Right lung (tissue), 5 donors: ENCODE data around the gene DOCK4. TPM values are rescaled to one million over a fixed set of nuclear protein-coding genes. Genes with fewer than 3 reads are reported as not detected.
A peak's percentile ranks its signal among the peaks of the same experiment; 100 is the strongest.

ENCODE experiments used
- DNase-seq, 2 donors: peaks; one replicate each; pipeline ENCODE4 v3.0.0-alpha.2; 2013
- polyA plus RNA-seq, 5 donors: library from polyadenylated mRNA; unstranded; fragments of 120-200 nt; gene quantifications; one replicate each; pipeline versions ENCODE4 v1.2.1 to v1.2.3, GENCODE V29; 2013; ENCODE audit warnings: inconsistent platforms in 1 of 5, low replicate concordance in 1 of 5; ENCODE audit not compliant: insufficient read length in 5 of 5, insufficient read depth in 1 of 5

DOCK4 gene
- polyA plus RNA-seq, 5 donors, result 33.7 to 57.8 (median 51.7) TPM

DNA sequence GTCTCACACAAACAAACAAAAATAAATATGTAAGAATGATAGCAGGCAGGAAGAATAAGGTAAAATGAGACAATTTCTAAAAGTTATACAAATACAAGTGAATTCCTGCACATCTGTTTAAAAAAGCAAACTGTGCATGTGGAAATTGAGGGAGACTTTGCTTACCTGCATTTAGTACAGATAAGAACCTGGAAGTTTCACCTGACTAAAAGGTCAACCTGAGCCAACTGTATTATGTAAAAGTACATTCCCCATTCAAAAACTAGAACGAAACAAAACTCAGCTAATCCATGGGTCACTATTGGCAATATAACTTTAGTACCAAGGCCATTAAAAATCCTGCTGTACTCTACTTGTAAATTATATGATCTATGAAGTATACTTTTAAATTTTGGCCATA, 127.1 kb downstream of the DOCK4 start:
- DNase-seq, result no peak

- peak; percentile 36 to 67 for DNase-seq
Observed at GRCh38 chr7:112076324-112076723, 129.9 kb downstream of the DOCK4 start.

DNA sequence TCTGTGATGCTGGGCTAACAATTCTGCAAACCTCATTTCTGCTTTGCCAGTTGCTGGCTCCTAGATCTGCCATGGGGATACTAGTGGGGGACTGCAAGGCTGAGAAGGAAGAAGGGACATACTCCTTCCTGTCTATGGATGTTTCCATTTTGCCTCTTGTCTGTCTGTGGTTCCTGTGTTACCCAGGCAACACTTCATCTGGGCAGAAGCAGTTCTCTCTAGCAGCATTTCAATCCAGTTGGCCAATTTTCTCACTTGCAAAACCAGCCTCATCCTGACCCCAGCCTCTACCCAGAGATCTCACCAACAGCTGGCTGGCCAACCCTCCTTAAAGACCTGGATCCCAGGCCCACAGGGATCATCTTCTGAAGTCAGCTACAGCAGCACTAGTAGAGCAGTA, 131.7 kb downstream of the DOCK4 start:
- no peak for DNase-seq

- no peak for DNase-seq
Observed at GRCh38 chr7:112073530-112073929, 132.7 kb downstream of the DOCK4 start.

DNA sequence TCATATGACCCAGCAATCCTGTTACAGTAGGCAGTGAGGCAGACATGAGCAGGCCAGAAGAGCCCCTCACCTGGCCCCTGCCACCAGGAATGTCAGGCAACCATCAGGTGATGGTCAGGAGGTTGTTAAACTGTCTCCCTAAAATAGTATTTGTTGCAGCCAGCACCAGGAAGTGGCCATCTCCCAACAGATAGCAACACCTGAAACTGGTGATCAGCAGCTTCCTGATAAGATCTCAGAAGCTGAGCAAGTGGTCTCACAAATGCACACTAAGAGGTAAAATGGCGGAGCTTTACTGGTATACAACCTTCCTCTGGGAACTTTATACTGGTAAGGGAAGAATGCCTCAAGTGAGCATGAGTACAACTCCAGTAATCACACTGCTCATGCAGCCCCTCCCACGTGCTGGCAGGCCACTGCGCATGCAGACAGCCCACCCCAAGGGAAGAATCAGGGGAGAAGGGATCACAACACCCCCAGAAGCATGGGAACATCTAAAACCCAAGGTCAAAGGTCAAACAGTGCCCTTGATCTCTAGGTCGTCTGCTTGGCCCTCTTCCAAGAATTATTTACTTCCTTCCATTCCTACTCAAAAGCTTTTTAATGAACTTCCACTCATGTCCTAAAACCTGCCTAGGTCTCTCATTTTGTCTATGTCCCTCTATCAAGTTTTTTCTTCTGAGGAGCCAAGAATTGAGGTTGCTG, 133.5 kb downstream of the DOCK4 start:
- no peak for DNase-seq

GRCh38 chr7:112071856-112072255, 134.3 kb downstream of the DOCK4 start:
- DNase-seq, result no peak

DNA sequence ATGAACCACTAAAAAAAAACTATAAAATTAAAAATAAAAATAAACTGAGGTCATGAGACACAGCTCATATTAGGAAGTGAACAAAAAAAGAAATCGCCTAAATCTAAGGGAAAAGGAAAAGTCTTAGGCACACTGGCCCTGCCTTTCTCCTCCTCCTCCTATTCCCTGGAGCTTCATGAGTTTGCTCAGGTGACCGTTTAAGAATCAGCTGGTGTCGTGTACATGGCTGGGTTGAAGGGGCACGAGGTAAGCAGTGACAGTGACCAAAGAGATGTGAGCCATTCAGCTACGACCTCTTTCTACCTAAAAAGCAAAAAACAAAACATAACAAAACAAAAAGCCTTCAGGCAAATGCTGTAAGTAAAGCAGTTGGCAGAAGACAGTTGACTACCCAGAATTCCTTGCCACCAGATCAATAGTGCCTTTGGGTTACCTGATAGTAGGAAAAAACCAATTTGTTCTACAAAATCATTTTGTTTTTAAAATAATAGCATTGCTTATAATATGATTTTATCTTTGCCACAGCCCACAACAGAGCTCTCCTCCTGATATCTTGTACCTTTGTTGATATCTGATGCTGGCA, 135.4 kb downstream of the DOCK4 start:
- no peak for DNase-seq

DNA sequence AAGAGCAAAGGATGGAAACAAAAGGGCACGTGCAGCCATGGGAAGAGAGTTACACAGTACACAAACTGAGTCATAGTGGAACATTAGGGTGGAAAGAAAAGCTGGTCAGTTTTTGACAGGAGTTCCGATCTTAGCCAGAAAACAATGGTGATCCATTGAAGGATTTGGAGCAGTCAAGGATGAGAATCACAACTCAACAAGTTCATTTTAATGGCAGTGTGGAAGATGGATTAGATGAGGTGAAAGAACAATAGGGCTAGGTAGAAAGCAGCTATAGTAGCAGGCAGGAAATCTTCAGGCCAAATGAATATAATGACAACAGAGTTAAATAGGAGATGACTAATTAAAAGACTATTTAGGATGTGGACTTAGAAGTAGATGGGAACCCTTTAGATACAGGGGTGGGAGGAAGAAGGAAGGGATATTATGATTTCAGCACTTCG, 136.3 kb downstream of the DOCK4 start:
- no peak for DNase-seq

- DNase-seq, result no peak
Observed at GRCh38 chr7:112068967-112069366, 137.2 kb downstream of the DOCK4 start.

GRCh38 chr7:112067632-112068540, 138.3 kb downstream of the DOCK4 start:
- DNase-seq, result no peak

GRCh38 chr7:112067200-112067599, 139.0 kb downstream of the DOCK4 start:
- no peak for DNase-seq

DNA sequence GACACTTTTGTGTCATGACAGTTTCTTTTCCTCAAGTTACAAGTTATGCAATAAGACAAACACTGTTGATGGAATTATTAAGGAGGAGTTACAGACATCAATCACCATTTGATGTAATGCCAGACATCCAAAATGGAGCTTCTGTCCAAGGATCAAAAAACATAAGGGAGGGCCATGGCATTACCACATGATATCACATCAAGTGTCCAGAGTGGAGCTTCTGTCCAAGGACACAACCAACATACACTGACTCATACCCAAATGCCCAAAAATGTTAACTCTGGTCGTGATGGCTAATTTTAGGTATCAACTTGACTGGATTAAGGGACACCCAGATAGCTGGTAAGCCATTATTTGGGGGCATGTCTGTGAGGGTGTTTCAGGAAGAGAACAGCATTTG, 140.4 kb downstream of the DOCK4 start:
- DNase-seq, result no peak

GRCh38 chr7:112064627-112065385, 141.4 kb downstream of the DOCK4 start:
- no peak for DNase-seq

DNA sequence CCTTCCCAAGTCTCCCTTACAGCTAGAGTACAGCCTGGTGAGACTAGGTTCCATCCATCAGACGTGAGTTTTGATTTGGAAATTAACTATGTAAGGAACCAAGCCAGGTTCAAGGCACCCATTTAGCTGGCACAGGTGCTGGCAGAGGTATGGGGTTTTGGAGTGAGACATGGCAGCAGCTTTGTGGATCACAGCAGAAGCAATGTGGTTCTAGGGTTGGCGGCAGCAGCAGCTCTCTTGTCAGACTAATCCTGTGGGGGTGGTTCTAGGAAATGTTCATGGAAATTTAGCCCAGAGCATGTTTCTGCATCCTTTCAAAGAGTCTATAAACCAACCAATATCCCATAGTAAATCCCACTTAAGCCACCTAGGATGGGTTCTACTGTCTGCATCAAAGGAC, 142.2 kb downstream of the DOCK4 start:
- no peak for DNase-seq

GRCh38 chr7:112061051-112061450, 145.1 kb downstream of the DOCK4 start:
- no peak for DNase-seq

GRCh38 chr7:112060625-112061024, 145.6 kb downstream of the DOCK4 start:
- no peak for DNase-seq

GRCh38 chr7:112059675-112060074, 146.5 kb downstream of the DOCK4 start:
- no peak for DNase-seq

DNA sequence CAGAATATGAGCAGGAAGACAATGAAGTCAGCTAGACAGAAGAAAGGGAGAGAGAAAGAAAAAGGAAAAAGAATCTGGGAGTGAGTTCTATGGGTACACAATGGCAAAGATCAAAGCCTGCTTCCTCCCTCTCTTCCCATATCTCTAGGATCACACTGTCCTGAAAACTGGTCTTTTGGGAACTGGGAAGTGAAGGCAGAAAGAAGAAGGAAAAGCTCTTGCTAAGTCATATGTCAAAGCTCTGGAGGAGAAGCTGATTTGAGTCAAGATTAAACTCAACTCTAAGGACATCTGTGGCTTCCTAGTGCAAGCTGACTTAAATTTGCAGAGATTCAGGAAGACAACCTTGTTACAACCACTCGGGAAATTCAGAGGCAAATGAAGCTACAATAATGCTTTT, 147.5 kb downstream of the DOCK4 start:
- DNase-seq, result no peak

- peak; percentile 41 to 46 for DNase-seq
Observed at GRCh38 chr7:112056409-112056808, 149.8 kb downstream of the DOCK4 start.

DNA sequence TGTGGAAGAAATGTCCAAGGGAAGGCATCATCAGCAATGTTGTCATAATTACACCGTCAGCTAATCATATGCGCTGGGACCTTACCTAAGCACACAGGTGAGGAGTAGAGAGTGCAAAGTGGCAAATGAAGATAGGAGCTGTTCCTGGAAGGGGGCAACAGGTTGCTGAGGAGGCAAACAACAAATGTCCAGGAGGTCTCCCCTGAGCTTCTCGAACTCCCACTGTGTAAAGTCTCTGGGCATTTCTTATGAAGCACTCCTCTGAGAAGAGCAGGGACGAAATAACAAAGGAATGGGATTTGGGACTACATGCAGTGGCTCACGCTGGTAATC, 152.5 kb downstream of the DOCK4 start:
- no peak for DNase-seq

DNA sequence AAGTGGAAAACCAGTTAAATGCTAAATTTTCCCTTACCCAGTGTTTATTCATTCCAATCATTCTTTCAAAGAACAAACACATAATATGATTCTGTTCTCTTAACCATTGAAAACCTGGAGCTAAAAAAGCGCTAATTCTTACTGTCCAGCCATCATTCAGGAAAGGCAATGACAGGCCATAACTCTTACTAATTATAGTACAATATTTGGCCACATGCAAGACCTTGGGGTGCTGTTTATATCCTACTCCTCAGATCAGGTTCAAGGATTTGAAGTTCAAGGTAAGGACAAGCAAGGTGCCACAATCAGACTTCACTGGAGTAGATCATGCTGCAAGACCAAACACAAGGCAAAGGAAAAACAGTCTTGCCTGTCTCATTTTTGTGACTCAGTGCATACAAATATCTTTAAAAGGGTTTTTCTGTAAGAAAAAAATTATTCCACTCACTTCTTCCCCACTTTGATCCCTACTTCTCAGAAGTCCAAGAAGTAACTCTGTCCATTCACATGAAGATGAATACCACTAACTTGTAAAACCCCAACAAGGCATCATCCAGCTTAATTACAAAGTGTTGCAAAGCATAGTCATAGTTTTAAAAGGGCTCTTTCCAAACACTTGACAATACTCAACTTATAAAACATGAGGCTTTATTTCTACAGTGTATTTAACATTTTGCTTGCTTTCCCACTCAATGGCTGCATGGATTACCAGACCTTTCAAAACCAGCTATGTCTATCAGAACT, 153.0 kb downstream of the DOCK4 start:
- no peak for DNase-seq
